GM18868 (cell line): ENCODE results near the gene SORCS1.

ENCODE experiments used
- ATAC-seq: cut with Tn5 transposase; IDR thresholded peaks from one replicate; pipeline ENCODE4 v1.9.1; 2021; ENCODE audit warnings: mild to moderate bottlenecking, moderate library complexity; ENCODE audit not compliant: unreplicated experiment

Gene SORCS1

GRCh38 chr10:106765241-106765754, 399.2 kb downstream of the SORCS1 start:
- ATAC-seq = no peak

GRCh38 chr10:106764360-106764759, 400.1 kb downstream of the SORCS1 start:
- no peak for ATAC-seq

- ATAC-seq = no peak
Observed at GRCh38 chr10:106761906-106762305, 402.6 kb downstream of the SORCS1 start.

- ATAC-seq = no peak
Observed at GRCh38 chr10:106757521-106757920, 407.0 kb downstream of the SORCS1 start.

- no peak for ATAC-seq
Observed at GRCh38 chr10:106751091-106751490, 413.4 kb downstream of the SORCS1 start.

- no peak for ATAC-seq
Observed at GRCh38 chr10:106746868-106747267, 417.6 kb downstream of the SORCS1 start.

- no peak for ATAC-seq
Observed at GRCh38 chr10:106741006-106741530, 423.4 kb downstream of the SORCS1 start.

GRCh38 chr10:106740071-106740470, 424.4 kb downstream of the SORCS1 start:
- ATAC-seq = no peak

GRCh38 chr10:106734220-106734619, 430.3 kb downstream of the SORCS1 start:
- no peak for ATAC-seq

GRCh38 chr10:106728232-106728631, 436.3 kb downstream of the SORCS1 start:
- ATAC-seq = no peak

- no peak for ATAC-seq
Observed at GRCh38 chr10:106727170-106727569, 437.3 kb downstream of the SORCS1 start.

GRCh38 chr10:106722524-106722923, 442.0 kb downstream of the SORCS1 start:
- ATAC-seq = no peak

GRCh38 chr10:106720683-106721082, 443.8 kb downstream of the SORCS1 start:
- ATAC-seq = no peak

- ATAC-seq = no peak
Observed at GRCh38 chr10:106716381-106716780, 448.1 kb downstream of the SORCS1 start.

- no peak for ATAC-seq
Observed at GRCh38 chr10:106714734-106715555, 449.6 kb downstream of the SORCS1 start.

GRCh38 chr10:106713846-106714245, 450.7 kb downstream of the SORCS1 start:
- no peak for ATAC-seq

GRCh38 chr10:106712988-106713387, 451.5 kb downstream of the SORCS1 start:
- ATAC-seq = peak; percentile 66

- peak; percentile 86 for ATAC-seq
Observed at GRCh38 chr10:106711313-106711906, 453.1 kb downstream of the SORCS1 start.

- no peak for ATAC-seq
Observed at GRCh38 chr10:106708506-106708905, 456.0 kb downstream of the SORCS1 start.

GRCh38 chr10:106707657-106708056, 456.8 kb downstream of the SORCS1 start:
- no peak for ATAC-seq

- no peak for ATAC-seq
Observed at GRCh38 chr10:106706127-106706526, 458.4 kb downstream of the SORCS1 start.

GRCh38 chr10:106705681-106706100, 458.8 kb downstream of the SORCS1 start:
- peak; percentile 91 for ATAC-seq
